Stimulated activated CD4-positive, alpha-beta T cell treated with anti-CD3 and anti-CD28 coated beads, Interleukin-4, amount 100 ng/mL, for 4 hours (primary cell): ENCODE measurements around the gene CDK11A.
A peak's percentile ranks its signal among the peaks of the same experiment; 100 is the strongest.
"Not testable (repeated sequence)": the region's sequence is repeated elsewhere in the genome, so short reads cannot be mapped to it uniquely, and the experiment has no call there.

Experiments used
- DNase-seq, 2 experiments: peaks; one replicate each; pipeline ENCODE4 v3.0.0-alpha.2; 2020

The CDK11A gene

GRCh38 chr1:1715109-1715883 lies 8.9 kb downstream of the CDK11A start:
- DNase-seq = not testable (repeated sequence)

GRCh38 chr1:1707897-1708296 lies 16.3 kb downstream of the CDK11A start:
- not testable (repeated sequence) for DNase-seq

- DNase-seq = not testable (repeated sequence)
These were observed 16.9 kb downstream of the CDK11A start for GRCh38 chr1:1707241-1707640.

- DNase-seq = not testable (repeated sequence)
These were observed 18.5 kb downstream of the CDK11A start for GRCh38 chr1:1705623-1706022.

GRCh38 chr1:1704284-1704957 lies 19.7 kb downstream of the CDK11A start:
- DNase-seq = not testable (repeated sequence)

- no peak for DNase-seq
These were observed 20.4 kb downstream of the CDK11A start for GRCh38 chr1:1703796-1704195.

GRCh38 chr1:1702506-1702905 lies 21.7 kb downstream of the CDK11A start:
- DNase-seq = not testable (repeated sequence)

- not testable (repeated sequence) for DNase-seq
These were observed 23.6 kb downstream of the CDK11A start for GRCh38 chr1:1700557-1700956.

- not testable (repeated sequence) for DNase-seq
These were observed 24.1 kb downstream of the CDK11A start for GRCh38 chr1:1700067-1700466.

- not testable (repeated sequence) for DNase-seq
These were observed 25.1 kb downstream of the CDK11A start for GRCh38 chr1:1699061-1699460.

- DNase-seq = not testable (repeated sequence)
These were observed 26.6 kb downstream of the CDK11A start for GRCh38 chr1:1697358-1698183.

- DNase-seq = not testable (repeated sequence)
These were observed 27.5 kb downstream of the CDK11A start for GRCh38 chr1:1696431-1697357.

GRCh38 chr1:1692714-1693647 lies 31.2 kb downstream of the CDK11A start, which contains the start of gene SLC35E2B:
TSS of gene SLC35E2B (minus strand) at chr1:1692795. CDS start at chr1:1676699, 16,096 bp downstream.
- DNase-seq = peak; percentile 91 to 92

GRCh38 chr1:1692324-1692713 lies 31.8 kb downstream of the CDK11A start:
- peak; percentile 73 to 79 for DNase-seq

GRCh38 chr1:1691443-1691842 lies 32.7 kb downstream of the CDK11A start:
- not testable (repeated sequence) for DNase-seq

GRCh38 chr1:1689526-1689925 lies 34.6 kb downstream of the CDK11A start:
- not testable (repeated sequence) for DNase-seq

- no peak for DNase-seq
These were observed 36.3 kb downstream of the CDK11A start for GRCh38 chr1:1687846-1688245.

GRCh38 chr1:1684031-1684681 lies 40.0 kb downstream of the CDK11A start:
- no peak for DNase-seq

- DNase-seq = no peak
These were observed 40.9 kb downstream of the CDK11A start for GRCh38 chr1:1683104-1683905.
